ENCODE measurements around the gene TNFSF4. TPM values are rescaled to one million over a fixed set of nuclear protein-coding genes. Genes with fewer than 3 reads are reported as not detected.

TNFSF4 gene
- total and polyA plus RNA-seq, 2 donors (not counting 1 experiment from before 2014, with no cell fraction given): 3.3 to 20.9 TPM

GRCh38 chr1:173171152-173171551, 36.0 kb downstream of the TNFSF4 start:
- TF ChIP-seq CTCF (conservative IDR thresholded peaks at IDR 0.05 in 1 of 2, IDR thresholded peaks at IDR 0.05 in 1 of 2; ENCODE audit: low read depth in 1 of 2, low read length in 2 of 2): no peak
- no peak for TF ChIP-seq EZH2 (IDR thresholded peaks at IDR 0.05; ENCODE audit: low read length, missing control alignments)
- H3K27ac ChIP-seq (ENCODE audit: insufficient read depth, low read length): no peak overlapping the region
- no peak overlapping the region for H3K4me2 ChIP-seq (ENCODE audit: extremely low read depth, insufficient read depth, low read length)

GRCh38 chr1:173168941-173169340, 38.2 kb downstream of the TNFSF4 start:
- H3K79me2 ChIP-seq (ENCODE audit: control insufficient read depth, insufficient read depth, low read length): no peaks in the 10 kb centered on the region
- H3K4me3 ChIP-seq (replicated peaks in 1 of 4; ENCODE audit: control extremely low read depth in 1 of 4, insufficient read depth in 1 of 4, low read depth in 3 of 4, low read length in 4 of 4): no peak overlapping the region
- TF ChIP-seq CTCF (conservative IDR thresholded peaks at IDR 0.05 in 1 of 2, IDR thresholded peaks at IDR 0.05 in 1 of 2; ENCODE audit: low read depth in 1 of 2, low read length in 2 of 2) (no peak), EZH2 (IDR thresholded peaks at IDR 0.05; ENCODE audit: low read length, missing control alignments) (no peak)
- H4K20me1 ChIP-seq (ENCODE audit: control insufficient read depth, extremely low read depth, insufficient read depth, low read length): no peaks in the 10 kb centered on the region
- no peak overlapping the region for H3K4me2 ChIP-seq (ENCODE audit: extremely low read depth, insufficient read depth, low read length)
- DNase-seq (ENCODE audit: low read depth in 2 of 2): peak in 1 of 2 donors; percentile 24
- H3K27ac ChIP-seq (ENCODE audit: insufficient read depth, low read length): no peak overlapping the region
- no peaks in the 10 kb centered on the region for H3K4me1 ChIP-seq (ENCODE audit: control insufficient read depth, extremely low read depth, insufficient read depth, low read length)
- no peaks in the 10 kb centered on the region for H3K9me3 ChIP-seq (ENCODE audit: control insufficient read depth, insufficient read depth, low read depth, low read length)
- no peaks in the 10 kb centered on the region for H3K27me3 ChIP-seq (ENCODE audit: control insufficient read depth, insufficient read depth, low read length)
- H3K9ac ChIP-seq (ENCODE audit: insufficient read depth, low read length): no peak overlapping the region
- no peaks in the 10 kb centered on the region for H3K36me3 ChIP-seq (ENCODE audit: control insufficient read depth, insufficient read depth, low read length)
- H2AFZ ChIP-seq (ENCODE audit: low read length): no peak overlapping the region

More at GRCh38 chr1:173171152-173171551, 36.0 kb downstream of the TNFSF4 start:
- H3K27me3 ChIP-seq (ENCODE audit: control insufficient read depth, insufficient read depth, low read length): no peaks in the 10 kb centered on the region
- no peaks in the 10 kb centered on the region for H3K9me3 ChIP-seq (ENCODE audit: control insufficient read depth, insufficient read depth, low read depth, low read length)
- no peak for DNase-seq (ENCODE audit: low read depth in 2 of 2)
- no peaks in the 10 kb centered on the region for H3K4me1 ChIP-seq (ENCODE audit: control insufficient read depth, extremely low read depth, insufficient read depth, low read length)
- H2AFZ ChIP-seq (ENCODE audit: low read length): no peak overlapping the region
- H3K36me3 ChIP-seq (ENCODE audit: control insufficient read depth, insufficient read depth, low read length): no peaks in the 10 kb centered on the region
- H3K9ac ChIP-seq (ENCODE audit: insufficient read depth, low read length): no peak overlapping the region
- H3K79me2 ChIP-seq (ENCODE audit: control insufficient read depth, insufficient read depth, low read length): no peaks in the 10 kb centered on the region
- H4K20me1 ChIP-seq (ENCODE audit: control insufficient read depth, extremely low read depth, insufficient read depth, low read length): no peaks in the 10 kb centered on the region
- no peak overlapping the region for H3K4me3 ChIP-seq (replicated peaks in 1 of 4; ENCODE audit: control extremely low read depth in 1 of 4, insufficient read depth in 1 of 4, low read depth in 3 of 4, low read length in 4 of 4)

GRCh38 chr1:173164686-173165085, 42.4 kb downstream of the TNFSF4 start:
- no peak overlapping the region for H2AFZ ChIP-seq (ENCODE audit: low read length)
- H3K36me3 ChIP-seq (ENCODE audit: control insufficient read depth, insufficient read depth, low read length): no peaks in the 10 kb centered on the region
- no peak overlapping the region for H3K27ac ChIP-seq (ENCODE audit: insufficient read depth, low read length)
- H3K27me3 ChIP-seq (ENCODE audit: control insufficient read depth, insufficient read depth, low read length): no peaks in the 10 kb centered on the region
- H3K9ac ChIP-seq (ENCODE audit: insufficient read depth, low read length): no peak overlapping the region
- no peaks in the 10 kb centered on the region for H4K20me1 ChIP-seq (ENCODE audit: control insufficient read depth, extremely low read depth, insufficient read depth, low read length)
- no peak overlapping the region for H3K4me2 ChIP-seq (ENCODE audit: extremely low read depth, insufficient read depth, low read length)
- H3K4me1 ChIP-seq (ENCODE audit: control insufficient read depth, extremely low read depth, insufficient read depth, low read length): no peaks in the 10 kb centered on the region
- H3K9me3 ChIP-seq (ENCODE audit: control insufficient read depth, insufficient read depth, low read depth, low read length): no peaks in the 10 kb centered on the region
- TF ChIP-seq EZH2 (IDR thresholded peaks at IDR 0.05; ENCODE audit: low read length, missing control alignments) (no peak), CTCF (conservative IDR thresholded peaks at IDR 0.05 in 1 of 2, IDR thresholded peaks at IDR 0.05 in 1 of 2; ENCODE audit: low read depth in 1 of 2, low read length in 2 of 2) (no peak)
- no peak for DNase-seq (ENCODE audit: low read depth in 2 of 2)
- H3K4me3 ChIP-seq (replicated peaks in 1 of 4; ENCODE audit: control extremely low read depth in 1 of 4, insufficient read depth in 1 of 4, low read depth in 3 of 4, low read length in 4 of 4): no peak overlapping the region
- H3K79me2 ChIP-seq (ENCODE audit: control insufficient read depth, insufficient read depth, low read length): no peaks in the 10 kb centered on the region

Measured in fibroblast of lung (primary cell).